ENCODE measurements around the gene DSTN. TPM values are rescaled to one million over a fixed set of nuclear protein-coding genes. Genes with fewer than 3 reads are reported as not detected.

DSTN gene
- total and polyA plus RNA-seq, 9 of the 15 experiments (the other 6 are each of a cell fraction or from before 2014, with no cell fraction given): 25.7 to 88.3 (median 61.0) TPM

GRCh38 chr20:17650301-17651128 is 80.6 kb downstream of the DSTN start (continued):
- TF ChIP-seq CTCFL (IDR thresholded peaks at IDR 0.05; ENCODE audit: borderline replicate concordance, insufficient read depth, low read depth, low read length, poor library complexity, severe bottlenecking): no peak
- TF ChIP-seq SP2 (IDR thresholded peaks at IDR 0.05; ENCODE audit: extremely low read depth, low read depth, low read length, poor library complexity, severe bottlenecking): no peak
- no peak for TF ChIP-seq MLX (CRISPR knock-in tag; conservative IDR thresholded peaks at IDR 0.05)
- no peak for TF ChIP-seq NRF1 (conservative IDR thresholded peaks at IDR 0.05 in 1 of 2, IDR thresholded peaks at IDR 0.05 in 1 of 2)
- no peak for TF ChIP-seq FOXP1 (CRISPR knock-in tag; IDR thresholded peaks at IDR 0.05)
- TF ChIP-seq CBX3 (IDR thresholded peaks at IDR 0.05; ENCODE audit: borderline replicate concordance in 1 of 2, low read length in 2 of 2): no peak
